Measurements from ENCODE around the gene PAQR8. TPM values are rescaled to one million over a fixed set of nuclear protein-coding genes. Genes with fewer than 3 reads are reported as not detected.
"Not testable (repeated sequence)": the region's sequence is repeated elsewhere in the genome, so short reads cannot be mapped to it uniquely, and the experiment has no call there.

The PAQR8 gene
- total RNA-seq, 1 donor from 2014 or later, result 12.6 TPM

DNA sequence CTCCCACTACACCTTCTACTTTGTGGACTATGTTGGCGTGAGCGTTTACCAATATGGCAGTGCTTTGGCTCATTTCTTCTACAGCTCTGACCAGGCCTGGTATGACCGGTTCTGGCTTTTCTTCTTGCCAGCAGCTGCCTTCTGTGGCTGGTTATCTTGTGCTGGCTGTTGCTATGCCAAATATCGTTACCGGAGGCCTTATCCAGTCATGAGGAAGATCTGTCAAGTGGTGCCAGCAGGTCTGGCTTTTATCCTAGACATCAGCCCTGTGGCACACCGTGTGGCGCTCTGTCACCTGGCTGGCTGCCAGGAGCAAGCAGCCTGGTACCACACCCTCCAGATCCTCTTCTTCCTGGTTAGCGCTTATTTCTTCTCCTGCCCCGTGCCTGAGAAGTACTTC lies 41.7 kb downstream of the PAQR8 start:
- FAIRE-seq (no peak), DNase-seq (ENCODE audit: low spot score in 2 of 2) (no peak)

DNA sequence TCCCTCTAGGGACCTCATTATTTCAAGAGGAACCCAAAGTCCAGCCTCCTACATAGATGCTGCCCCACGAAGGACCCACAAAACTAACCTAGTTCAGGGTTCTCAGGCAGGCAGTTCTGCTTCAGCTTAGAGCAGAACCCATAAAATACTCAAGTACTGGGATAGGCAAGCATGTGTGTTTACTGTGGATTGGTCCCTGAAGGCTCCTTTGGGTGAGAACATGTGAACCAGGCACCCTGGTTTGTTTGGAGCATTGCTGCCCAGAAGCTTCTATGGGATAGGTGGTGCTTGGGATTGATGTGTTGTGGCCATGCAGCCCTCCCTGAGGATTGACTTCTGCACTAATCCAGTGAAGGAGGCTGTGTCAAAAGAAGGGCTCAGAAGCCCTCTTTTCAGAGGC lies 43.3 kb downstream of the PAQR8 start:
- DNase-seq (ENCODE audit: low spot score in 2 of 2), result no peak
- FAIRE-seq, result no peak

DNA sequence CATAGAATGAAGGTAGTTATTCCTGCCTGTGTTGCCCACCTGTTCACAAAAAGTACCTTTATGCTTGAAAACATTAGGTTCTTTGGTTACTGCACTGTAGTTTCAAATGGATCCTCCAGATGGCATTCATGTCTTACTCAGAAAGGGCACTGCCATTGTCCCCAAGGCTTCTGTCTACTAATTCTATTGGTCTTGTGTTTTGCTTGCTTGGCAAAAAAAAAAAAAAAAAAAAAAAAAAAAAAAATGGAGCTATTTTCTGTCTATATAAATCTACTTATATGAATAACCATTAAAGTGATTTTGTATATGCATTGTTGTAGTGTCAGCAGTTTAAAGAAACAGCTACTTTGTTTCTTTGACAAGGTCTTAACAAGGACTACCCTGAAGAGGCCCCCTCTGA lies 45.5 kb downstream of the PAQR8 start:
- FAIRE-seq, result peak; percentile 8

DNA sequence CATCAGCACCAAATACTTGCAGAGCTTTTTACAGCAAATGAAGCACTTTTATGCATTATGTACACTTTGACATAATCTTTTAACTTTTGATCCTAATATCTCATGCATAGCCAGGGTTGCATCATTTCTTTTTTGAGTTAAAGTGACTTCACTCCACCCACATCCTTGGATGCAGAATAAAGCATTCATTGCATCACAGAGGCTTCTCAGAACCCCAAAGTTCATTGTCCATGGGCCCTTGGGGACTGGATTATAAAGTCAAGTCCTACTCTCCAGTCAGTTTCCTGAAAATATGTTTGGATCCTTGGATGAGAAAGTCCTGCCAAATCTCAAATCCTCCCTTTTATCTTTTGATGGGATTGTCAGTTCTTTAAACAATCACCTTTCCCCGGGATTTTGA lies 47.5 kb downstream of the PAQR8 start:
- no peak for FAIRE-seq

More for the DNA sequence above, 45.5 kb downstream of the PAQR8 start:
- no peak for DNase-seq (ENCODE audit: low spot score in 2 of 2)

DNA sequence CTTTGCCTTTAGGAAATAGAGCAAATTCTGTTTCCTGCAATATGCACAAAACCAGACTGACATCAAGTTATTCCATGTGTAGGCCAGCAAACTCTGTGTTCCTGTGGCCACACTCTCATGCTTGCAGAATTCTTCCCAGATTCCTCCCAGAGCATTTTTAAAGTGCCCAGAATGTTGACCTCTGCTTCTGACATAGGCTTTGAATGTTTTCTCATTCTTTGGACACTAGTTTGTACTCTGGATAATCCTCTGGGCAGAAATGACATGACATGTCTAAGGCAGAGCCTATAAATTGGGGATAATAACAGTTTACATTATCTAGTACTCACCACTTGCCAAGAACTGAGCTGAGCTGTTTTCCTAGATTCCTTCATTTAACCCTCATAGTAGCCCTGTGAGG lies 49.0 kb downstream of the PAQR8 start:
- FAIRE-seq (no peak), DNase-seq (ENCODE audit: low spot score in 2 of 2) (no peak)

More for the DNA sequence above, 47.5 kb downstream of the PAQR8 start:
- no peak for DNase-seq (ENCODE audit: low spot score in 2 of 2)

DNA sequence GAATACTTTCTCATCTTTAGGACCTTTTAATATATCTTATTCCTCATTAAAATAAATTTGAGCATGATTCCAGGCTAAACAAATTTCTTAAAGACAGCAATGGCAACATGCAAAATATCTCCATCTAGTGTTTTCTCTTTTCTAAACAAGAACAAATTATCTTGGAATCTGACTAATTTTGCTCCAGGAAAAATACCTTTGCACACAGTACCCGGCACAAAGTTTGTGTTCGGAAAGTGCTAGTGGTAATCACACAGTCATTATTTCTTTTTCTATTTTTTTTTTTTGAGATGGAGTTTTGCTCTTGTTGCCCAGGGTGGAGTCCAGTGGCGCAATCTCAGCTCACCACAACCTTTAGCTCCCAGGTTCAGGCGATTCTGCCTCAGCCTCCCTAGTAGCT lies 50.0 kb downstream of the PAQR8 start:
- DNase-seq (ENCODE audit: low spot score in 2 of 2), result no peak
- FAIRE-seq, result no peak

DNA sequence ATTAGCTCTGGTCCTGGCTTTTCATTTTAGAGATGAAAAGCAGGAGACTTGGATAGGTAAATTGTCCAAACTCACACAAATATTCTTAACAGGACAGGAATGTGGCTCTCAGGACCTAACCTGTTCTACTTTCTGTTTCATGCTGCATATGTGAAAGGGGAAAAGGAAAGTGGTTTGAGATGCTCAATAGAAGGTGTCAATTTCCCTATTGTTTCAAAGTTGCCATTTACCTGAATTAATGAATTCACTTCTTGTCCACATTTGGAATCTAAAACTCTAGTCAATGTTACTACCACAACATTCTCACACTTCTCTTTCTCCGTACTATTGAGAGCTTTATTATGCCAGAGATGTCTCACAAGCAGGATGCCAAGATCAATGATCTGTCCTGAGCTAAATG lies 53.4 kb downstream of the PAQR8 start:
- DNase-seq (ENCODE audit: low spot score in 2 of 2), result no peak
- FAIRE-seq, result no peak

DNA sequence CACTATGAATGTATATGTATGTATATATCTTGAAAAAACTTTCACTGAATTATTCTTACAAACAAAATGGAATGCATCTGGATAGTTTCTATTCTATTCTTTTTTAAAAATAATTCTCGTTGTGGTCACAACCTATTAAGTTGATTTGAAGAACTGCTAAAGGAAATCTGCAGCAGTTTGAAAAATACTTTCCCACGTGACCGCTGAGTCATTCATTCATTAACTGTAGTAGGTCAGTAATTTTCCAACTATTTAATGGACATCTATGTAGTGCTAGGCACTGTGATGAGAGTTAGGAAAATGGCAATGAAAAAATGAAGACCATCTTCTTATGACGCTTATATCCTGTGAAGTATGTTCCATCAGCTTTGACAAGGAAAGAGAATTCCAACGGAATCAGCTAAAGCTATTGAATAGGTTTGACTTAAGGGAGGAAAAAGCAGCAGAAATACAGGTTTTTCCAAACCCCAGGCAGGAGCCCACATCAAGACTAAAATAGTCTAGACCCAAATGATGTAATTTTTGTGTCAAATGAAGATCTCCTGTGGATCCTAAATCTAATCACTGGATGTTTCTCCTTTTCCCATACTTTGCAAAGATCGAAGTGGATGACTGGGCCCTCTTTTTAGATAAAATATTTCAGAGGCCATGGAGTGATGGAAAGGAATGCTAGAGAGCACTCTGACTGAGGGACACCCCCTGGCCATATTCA lies 54.1 kb downstream of the PAQR8 start:
- DNase-seq (ENCODE audit: low spot score in 2 of 2) (no peak), FAIRE-seq (no peak)

DNA sequence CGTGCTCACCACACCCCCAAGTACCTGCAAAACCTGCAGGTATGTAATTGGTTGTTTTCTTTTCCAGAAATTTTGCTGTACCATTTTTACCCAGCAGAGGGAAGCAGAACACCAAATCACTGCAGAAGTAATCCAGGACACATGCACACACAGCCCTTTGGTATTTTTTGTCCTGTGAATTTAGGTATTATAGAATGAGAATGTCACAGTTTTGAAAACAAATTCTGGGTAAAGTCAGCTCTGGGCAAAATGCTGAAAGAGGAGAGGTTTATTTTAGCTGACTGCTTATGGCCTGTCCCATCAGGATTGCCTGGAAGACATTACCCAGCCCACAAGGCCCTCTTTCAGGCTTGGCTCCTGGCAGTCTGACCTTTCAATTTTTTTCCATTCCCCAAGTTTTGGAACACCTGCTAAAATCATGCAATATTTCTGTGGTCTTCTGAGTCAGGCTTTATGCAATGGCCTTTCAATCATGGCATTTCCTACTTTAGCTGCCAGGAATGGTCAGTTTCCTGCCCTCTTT lies 54.7 kb downstream of the PAQR8 start:
- peak in 1 of 2 donors; percentile 42 for DNase-seq (ENCODE audit: low spot score in 2 of 2)
- FAIRE-seq, result no peak

DNA sequence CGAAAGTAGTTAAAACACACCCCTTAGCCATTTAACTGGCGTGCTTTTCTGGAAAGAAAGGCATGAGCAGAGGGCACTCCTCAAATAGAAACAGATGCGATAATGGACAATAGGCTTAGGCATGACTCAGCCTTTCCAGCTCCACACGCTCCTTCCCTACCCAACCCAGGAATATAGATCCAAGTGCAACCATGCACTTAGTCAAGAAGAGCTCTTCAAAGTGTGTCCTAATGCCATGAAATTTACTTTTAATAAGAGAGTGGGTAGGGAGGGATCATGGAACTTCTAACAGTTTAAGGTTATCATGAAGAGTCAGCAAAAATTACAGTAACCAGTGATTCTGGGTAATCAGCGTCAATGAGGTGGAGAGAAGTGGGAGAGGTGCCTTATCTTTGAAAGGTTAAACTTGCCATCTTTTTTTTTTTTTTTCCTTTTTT lies 55.7 kb downstream of the PAQR8 start:
- FAIRE-seq, result no peak
- DNase-seq (ENCODE audit: low spot score in 2 of 2), result no peak

DNA sequence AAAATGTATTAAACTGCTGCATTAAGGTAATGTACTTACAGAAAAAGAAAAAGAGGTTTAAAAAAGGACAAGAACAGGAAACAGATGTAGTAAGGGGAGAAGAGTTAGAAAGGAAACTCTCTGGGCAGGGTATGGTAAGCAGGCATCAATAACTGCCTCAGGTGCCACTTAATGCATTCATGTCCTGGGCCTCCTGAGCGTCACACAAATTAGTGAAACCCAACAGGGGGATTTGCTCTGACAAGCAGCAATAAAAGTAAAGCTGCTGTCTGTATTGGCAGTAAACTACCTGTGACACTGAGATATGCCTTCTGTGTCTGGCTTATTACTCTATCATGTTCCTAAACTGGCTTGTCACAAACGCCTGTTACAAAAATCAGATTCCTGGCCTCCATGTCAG lies 56.7 kb downstream of the PAQR8 start:
- no peak for DNase-seq (ENCODE audit: low spot score in 2 of 2)
- no peak for FAIRE-seq

DNA sequence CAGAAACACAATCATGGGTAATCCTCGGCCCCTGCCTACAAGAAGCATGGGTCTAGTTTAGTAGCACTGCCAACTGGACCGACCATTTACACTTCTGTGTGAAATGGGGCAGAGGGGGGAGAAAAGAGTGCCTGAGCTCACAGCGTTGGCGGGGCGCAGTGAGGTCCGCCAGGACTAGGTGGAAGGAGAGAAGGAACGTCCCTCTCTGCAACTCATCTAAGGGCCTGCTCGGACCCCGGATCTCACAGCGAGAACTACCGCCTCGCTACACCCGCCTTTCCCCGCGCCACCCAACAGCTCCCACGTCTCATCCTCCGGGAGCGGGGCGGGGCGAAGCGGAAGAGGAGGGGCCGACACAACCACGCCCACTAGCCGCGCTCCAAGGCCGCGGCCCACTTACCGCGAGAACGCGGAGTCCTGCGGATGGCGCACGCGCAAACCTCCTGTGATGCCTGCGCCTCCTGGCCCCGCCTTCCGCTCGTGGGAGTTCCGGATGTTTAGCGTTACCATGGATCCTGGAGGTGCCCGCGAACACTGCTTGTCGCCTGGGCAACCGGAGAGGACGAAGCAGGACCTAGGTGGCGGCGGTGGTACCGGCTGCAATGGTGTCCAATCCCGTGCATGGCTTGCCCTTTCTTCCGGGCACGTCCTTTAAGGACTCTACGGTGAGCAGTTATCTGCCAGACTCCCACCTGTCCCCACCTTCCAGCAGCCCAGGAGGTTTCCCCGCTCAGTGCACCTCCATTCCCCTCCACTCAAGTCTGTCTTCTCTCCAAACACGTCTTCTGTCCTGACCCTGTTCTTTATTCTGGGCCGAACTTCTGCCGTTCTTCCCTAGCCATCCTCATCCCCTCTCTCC lies 58.1 kb downstream of the PAQR8 start, which contains the start of gene EFHC1:
EFHC1 (plus strand) TSS at position 534 of the 859 bp plus-strand sequence; CDS start at position 603, 69 bp downstream.
- DNase-seq (ENCODE audit: low spot score in 2 of 2) (peak; percentile 77 to 89), FAIRE-seq (no peak)

DNA sequence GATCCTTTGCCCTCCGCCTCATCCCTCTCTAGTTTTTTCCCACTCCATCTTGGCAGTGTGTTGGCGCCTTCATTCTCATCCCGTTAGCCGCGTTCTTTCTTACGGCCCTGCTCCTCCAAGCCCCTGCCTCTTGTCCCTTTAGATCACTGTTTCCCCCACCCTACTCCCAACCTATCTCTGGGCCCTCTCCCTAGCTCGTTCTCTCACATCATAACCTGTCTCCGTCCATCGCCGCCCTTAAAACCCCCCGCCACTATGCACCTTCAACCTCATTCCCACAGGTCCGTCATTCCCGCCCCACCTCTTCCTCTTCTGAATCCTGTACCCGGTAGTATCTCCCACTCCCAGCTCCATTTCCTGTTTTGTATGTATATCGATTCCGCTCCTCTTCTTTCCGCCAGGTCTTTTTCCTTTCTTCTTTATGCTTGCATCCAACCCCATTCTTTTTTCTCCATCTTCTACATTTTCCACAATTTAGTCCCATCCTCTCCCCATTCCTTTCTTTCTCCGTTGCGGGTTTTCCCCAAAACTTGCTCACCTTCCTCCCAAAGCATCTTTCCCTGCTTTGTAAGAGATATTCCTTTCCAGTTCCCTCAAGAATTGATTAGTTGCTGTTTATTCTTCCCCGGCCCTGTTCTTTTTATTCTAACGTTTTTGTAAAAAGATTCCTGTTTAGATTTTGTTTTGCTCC lies 58.9 kb downstream of the PAQR8 start:
- DNase-seq (ENCODE audit: low spot score in 2 of 2) (no peak), FAIRE-seq (no peak)

DNA sequence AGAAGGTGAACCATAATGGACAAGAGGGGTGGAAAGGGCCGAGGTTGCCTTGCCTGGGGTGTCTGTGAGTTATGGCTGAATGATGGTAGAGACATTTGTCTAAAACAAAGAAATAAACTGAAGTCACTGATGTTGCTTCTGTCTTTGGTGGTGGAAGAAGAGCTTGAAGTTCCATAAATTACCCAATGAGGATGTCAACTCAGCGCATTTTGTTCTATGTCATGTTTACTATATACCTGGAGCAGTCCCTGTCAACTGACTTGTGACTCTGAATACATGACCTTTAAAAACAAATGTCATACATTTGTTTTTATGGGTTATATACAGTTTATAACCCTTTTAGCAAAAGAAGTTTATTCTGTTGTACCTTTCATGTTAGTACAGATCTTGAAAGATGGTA lies 60.2 kb downstream of the PAQR8 start:
- no peak for FAIRE-seq

DNA sequence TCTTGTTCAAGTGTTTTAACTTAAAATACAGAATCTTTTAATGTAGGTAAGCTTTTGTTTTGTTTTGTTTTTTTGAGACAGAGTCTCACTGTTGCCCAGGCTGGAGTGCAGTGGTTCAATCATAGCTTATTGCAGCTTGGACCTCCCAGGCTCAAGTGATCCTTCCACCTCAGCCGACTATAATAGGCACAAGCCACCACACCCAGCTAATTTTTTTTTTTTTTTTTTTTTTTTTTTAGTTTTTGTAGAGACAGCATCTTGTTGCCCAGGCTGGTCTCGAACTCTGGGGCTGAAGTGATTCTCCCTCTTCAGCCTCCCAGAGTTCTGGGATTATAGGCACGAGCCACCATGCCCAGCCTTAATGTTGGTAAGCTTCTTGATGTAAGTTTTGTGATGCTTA lies 61.5 kb downstream of the PAQR8 start:
- no peak for FAIRE-seq
- no peak for DNase-seq (ENCODE audit: low spot score in 2 of 2)

More for the DNA sequence above, 60.2 kb downstream of the PAQR8 start:
- DNase-seq (ENCODE audit: low spot score in 2 of 2), result no peak

DNA sequence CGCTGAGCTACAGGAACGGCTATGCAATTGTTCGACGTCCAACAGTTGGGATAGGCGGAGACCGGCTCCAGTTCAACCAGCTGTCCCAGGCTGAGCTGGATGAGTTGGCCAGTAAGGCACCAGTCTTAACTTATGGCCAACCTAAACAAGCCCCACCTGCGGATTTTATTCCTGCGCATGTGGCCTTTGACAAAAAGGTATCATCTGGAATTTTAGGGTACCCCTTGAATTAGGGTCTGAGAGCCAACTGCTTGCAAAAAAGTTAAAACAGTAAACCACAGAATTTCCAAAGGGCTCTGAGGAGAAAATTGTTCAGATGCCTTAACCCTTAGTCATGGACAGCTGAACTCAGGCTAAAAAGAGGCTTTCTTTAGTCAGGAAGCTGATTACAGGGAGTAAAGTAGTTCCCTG lies 62.0 kb downstream of the PAQR8 start:
- no peak for DNase-seq (ENCODE audit: low spot score in 2 of 2)
- FAIRE-seq, result no peak

DNA sequence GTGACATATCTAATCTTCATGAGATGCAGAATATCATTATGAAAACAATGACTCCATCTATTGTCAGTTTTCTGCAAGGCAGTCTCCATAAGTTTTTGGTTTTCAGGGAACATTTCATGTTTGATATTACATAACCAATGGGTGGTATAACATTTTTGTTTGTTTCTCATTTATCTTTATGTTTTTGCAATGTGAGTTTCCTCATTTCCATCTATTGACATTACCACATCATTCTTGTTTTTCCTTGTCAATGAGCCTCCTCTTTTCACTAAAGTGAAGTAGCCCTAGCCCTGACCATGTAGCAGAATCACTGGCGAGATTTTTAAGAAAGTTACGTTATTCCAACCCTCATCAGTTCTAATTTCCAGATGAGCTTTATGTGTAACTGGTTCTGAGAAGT lies 62.6 kb downstream of the PAQR8 start:
- FAIRE-seq (no peak), DNase-seq (ENCODE audit: low spot score in 2 of 2) (no peak)

DNA sequence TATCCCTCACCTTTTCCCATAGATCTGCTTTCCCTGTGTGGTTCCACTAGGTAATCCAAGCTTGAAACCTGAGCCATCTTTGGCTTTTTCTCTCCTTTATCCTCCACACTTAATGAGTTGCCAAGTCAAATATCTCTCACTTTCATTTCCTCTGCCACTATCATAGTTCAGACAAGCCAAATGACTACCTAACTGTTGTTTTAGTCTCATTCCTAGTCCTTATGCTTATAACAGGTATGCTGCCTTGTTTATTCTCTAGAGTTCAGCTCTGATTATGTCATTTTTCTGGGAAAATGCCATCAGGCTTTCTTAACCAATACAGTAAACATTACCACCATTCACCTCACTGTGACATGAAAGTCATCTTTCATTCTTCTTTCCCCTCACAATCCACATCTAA lies 64.7 kb downstream of the PAQR8 start:
- FAIRE-seq, result no peak
- DNase-seq (ENCODE audit: low spot score in 2 of 2), result no peak

DNA sequence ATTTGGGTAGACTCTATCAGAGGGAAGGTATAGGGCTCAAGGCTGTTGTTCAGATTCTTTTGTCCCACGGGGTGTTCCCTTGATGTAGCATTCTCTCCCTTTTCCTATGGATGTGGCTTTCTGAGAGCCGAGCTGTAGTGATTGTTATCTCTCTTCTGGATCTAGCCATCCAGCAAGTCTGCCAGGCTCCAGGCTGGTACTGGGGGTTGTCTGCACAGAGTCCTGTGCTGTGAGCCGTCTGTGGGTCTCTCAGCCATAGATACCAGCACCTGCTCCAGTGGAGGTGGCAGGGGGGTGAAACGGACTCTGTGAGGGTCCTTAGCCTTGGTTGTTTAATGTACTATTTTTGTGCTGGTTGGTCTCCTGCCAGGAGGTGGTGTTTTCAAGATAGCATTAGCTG lies 71.3 kb downstream of the PAQR8 start:
- not testable (repeated sequence) for FAIRE-seq

DNA sequence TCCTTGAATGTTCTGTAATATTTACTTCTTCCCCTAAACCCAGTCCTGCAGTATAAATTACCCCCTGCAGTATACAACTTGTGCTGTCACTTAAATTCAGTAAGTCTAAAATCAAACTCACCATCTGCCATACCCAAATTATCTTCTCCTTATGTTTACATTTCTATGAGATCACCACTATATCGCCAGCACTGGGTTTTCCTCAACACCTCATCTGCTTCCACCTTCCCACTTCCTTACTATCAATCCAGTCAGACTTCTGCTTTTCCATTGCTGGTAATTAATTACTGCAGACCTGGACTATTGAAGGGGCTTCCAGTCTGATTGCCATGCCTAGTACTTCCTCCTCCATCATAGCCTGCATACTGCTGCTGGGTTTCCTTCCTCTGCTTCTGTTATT lies 73.4 kb downstream of the PAQR8 start:
- no peak for DNase-seq (ENCODE audit: low spot score in 2 of 2)
- FAIRE-seq, result no peak

More for the DNA sequence above, 71.3 kb downstream of the PAQR8 start:
- DNase-seq (ENCODE audit: low spot score in 2 of 2), result not testable (repeated sequence)

DNA sequence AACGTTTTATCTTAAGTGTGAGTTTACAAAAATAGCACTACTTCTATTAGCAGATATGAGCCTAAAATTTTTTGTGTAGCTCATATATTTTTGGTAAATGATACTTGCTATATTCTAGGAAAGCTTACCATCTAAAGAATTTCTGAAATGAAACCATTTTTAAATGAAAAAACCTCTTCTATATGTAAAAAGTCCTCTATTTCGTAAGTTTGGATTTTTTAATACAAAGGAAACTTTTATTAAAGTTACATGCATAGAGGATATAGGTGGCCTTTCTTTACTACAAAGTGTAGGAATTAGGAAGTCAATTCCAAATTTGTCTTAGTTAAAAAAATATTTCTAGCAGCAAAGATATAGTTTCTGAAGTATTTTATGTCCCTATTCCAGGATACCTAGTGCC lies 77.0 kb downstream of the PAQR8 start:
- FAIRE-seq (no peak), DNase-seq (ENCODE audit: low spot score in 2 of 2) (no peak)
